Liver (tissue), 9 donors: ENCODE measurements around the gene TOMM20. TPM values are rescaled to one million over a fixed set of nuclear protein-coding genes. Genes with fewer than 3 reads are reported as not detected.

Source experiments
- DNase-seq: peaks from one replicate; pipeline ENCODE4 v3.0.0-alpha.2; 2017; ENCODE audit warnings: low spot score
- H3K27ac ChIP-seq, 2 donors: one replicate each; pipeline ENCODE4 v1.7.0; 2013; ENCODE audit warnings: inconsistent platforms in 2 of 2, low read length in 2 of 2, control low read depth in 1 of 2, low read depth in 1 of 2, mild to moderate bottlenecking in 1 of 2
- H3K27me3 ChIP-seq, 4 donors: one replicate each; pipeline versions ENCODE4 v1.6.1 to v1.7.0; 2013; ENCODE audit warnings: low read length in 3 of 4, inconsistent platforms in 1 of 4, mild to moderate bottlenecking in 1 of 4, moderate library complexity in 1 of 4; ENCODE audit not compliant: control insufficient read depth in 4 of 4, insufficient read depth in 4 of 4
- H3K36me3 ChIP-seq, 4 donors: one replicate each; pipeline versions ENCODE4 v1.6.1 to v1.7.0; 2013; ENCODE audit warnings: low read length in 3 of 4, mild to moderate bottlenecking in 3 of 4, low read depth in 1 of 4, moderate library complexity in 1 of 4; ENCODE audit not compliant: control insufficient read depth in 4 of 4, insufficient read depth in 3 of 4
- H3K4me1 ChIP-seq, 4 donors: one replicate each; pipeline versions ENCODE4 v1.6.1 to v1.7.0; 2013; ENCODE audit warnings: low read length in 3 of 4, mild to moderate bottlenecking in 3 of 4, moderate library complexity in 1 of 4; ENCODE audit not compliant: control insufficient read depth in 4 of 4, insufficient read depth in 4 of 4
- H3K4me3 ChIP-seq, 3 donors: one replicate each; pipeline versions ENCODE4 v1.6.1 to v1.7.0; 2013; ENCODE audit warnings: low read length in 3 of 3, control low read depth in 1 of 3, low read depth in 1 of 3, mild to moderate bottlenecking in 1 of 3
- H3K9ac ChIP-seq, 2 donors: one replicate each; pipeline ENCODE4 v1.7.0; 2013; ENCODE audit warnings: low read length in 2 of 2, mild to moderate bottlenecking in 2 of 2, moderate library complexity in 2 of 2, control low read depth in 1 of 2, low read depth in 1 of 2
- H3K9me3 ChIP-seq, 4 donors: one replicate each; pipeline versions ENCODE4 v1.6.1 to v1.7.0; 2013; ENCODE audit warnings: low read length in 3 of 4; ENCODE audit not compliant: control insufficient read depth in 4 of 4
- ATF3 ChIP-seq: IDR thresholded peaks from 2 replicates; pipeline ENCODE4 v1.6.1; 2016; ENCODE audit warnings: antibody characterized with exemption
- CTCF ChIP-seq: fragments of 150-350 bp; IDR thresholded peaks from 2 replicates; pipeline ENCODE4 v1.5.1; 2017; ENCODE audit warnings: improper control_type of control experiment, low read depth, low read length; ENCODE audit not compliant: missing input control
- EGR1 ChIP-seq, 2 donors: IDR thresholded peaks; 2 replicates each; pipeline ENCODE4 v1.6.1; 2016 to 2018; ENCODE audit warnings: antibody characterized with exemption in 2 of 2, low read depth in 2 of 2
- FOXA2 ChIP-seq: IDR thresholded peaks from 2 replicates; pipeline ENCODE4 v1.6.1; 2016; ENCODE audit warnings: antibody characterized with exemption
- HNF4A ChIP-seq, 2 donors: conservative IDR thresholded peaks; 2 replicates each; pipeline ENCODE4 v1.6.1; 2016; ENCODE audit warnings: antibody characterized with exemption in 2 of 2, mild to moderate bottlenecking in 2 of 2
- HNF4G ChIP-seq: IDR thresholded peaks from 2 replicates; pipeline ENCODE4 v1.6.1; 2016; ENCODE audit warnings: antibody characterized with exemption
- JUND ChIP-seq, 2 donors: IDR thresholded peaks; 2 replicates each; pipeline ENCODE4 v1.6.1; 2016; ENCODE audit warnings: antibody characterized with exemption in 2 of 2
- MAX ChIP-seq: IDR thresholded peaks from 2 replicates; pipeline ENCODE4 v1.6.1; 2016; ENCODE audit warnings: antibody characterized with exemption
- NR2F2 ChIP-seq: IDR thresholded peaks from 2 replicates; pipeline ENCODE4 v1.6.1; 2016; ENCODE audit warnings: antibody characterized with exemption
- REST ChIP-seq: IDR thresholded peaks from 2 replicates; pipeline ENCODE4 v1.6.1; 2016; ENCODE audit warnings: antibody characterized with exemption, mild to moderate bottlenecking
- RXRA ChIP-seq, 2 donors: IDR thresholded peaks; 2 replicates each; pipeline ENCODE4 v1.6.1; 2017 to 2018; ENCODE audit warnings: antibody characterized with exemption in 2 of 2, mild to moderate bottlenecking in 1 of 2
- SP1 ChIP-seq: IDR thresholded peaks from 2 replicates; pipeline ENCODE4 v1.6.1; 2018; ENCODE audit warnings: antibody characterized with exemption, mild to moderate bottlenecking
- TAF1 ChIP-seq: conservative IDR thresholded peaks from 2 replicates; pipeline ENCODE4 v1.6.1; 2016; ENCODE audit warnings: antibody characterized with exemption, mild to moderate bottlenecking
- ZBTB33 ChIP-seq: IDR thresholded peaks from 2 replicates; pipeline ENCODE4 v1.6.1; 2016; ENCODE audit warnings: antibody characterized with exemption
- WGBS: extraction: QIAGEN DNeasy Blood & Tissue Kit; methylation state at CpG from one replicate; pipeline ENCODE4 v1.1.7; 2013; 5-methylcytosine and 5-hydroxymethylcytosine counted together
- polyA plus RNA-seq, 2 donors: library from polyadenylated mRNA; stranded (reverse) in 1 of 2; unstranded in 1 of 2; fragments of 200-250 nt in 1 of 2; fragments of >200 nt in 1 of 2; fragmentation: Nextera tagmentation in 1 of 2; extraction: Ambion mirVana in 1 of 2; gene quantifications; one replicate each; pipeline versions ENCODE4 v1.2.1 to v1.2.3, GENCODE V29; 2013 to 2015
- total RNA-seq, 2 donors: library from RNA; depleted of rRNA; stranded (reverse); fragments of >200 nt; gene quantifications; one replicate each; pipeline ENCODE4 v1.2.3, GENCODE V29; 2014
- donor health status: healthy.
- donor health status: healthy.
- donor health status: healthy.
- donor health status: healthy.
- donor health status: healthy.

TOMM20 gene
- total and polyA plus RNA-seq, 4 donors: 33.4 to 74.4 (median 39.1) TPM

GRCh38 chr1:235156265-235156664 lies 27.6 kb upstream of the TOMM20 start (continued):
- no peak for TF ChIP-seq CTCF

- TF ChIP-seq HNF4A (conservative IDR thresholded peaks at IDR 0.05) (no peak), MAX (no peak), TAF1 (no peak), REST (no peak), EGR1 (IDR thresholded peaks at IDR 0.05; ENCODE audit: low read depth in 2 of 2) (no peak), RXRA (IDR thresholded peaks at IDR 0.05) (no peak), NR2F2 (no peak), ZBTB33 (no peak), SP1 (no peak), JUND (IDR thresholded peaks at IDR 0.05) (no peak), ATF3 (no peak)
- H3K36me3 ChIP-seq: peaks cover 3 to 53% (median 43%) of the 10 kb centered on the region in 4 donors
- no peaks in the 10 kb centered on the region for H3K4me1 ChIP-seq
- H3K27ac ChIP-seq: no peak overlapping the region
- DNase-seq: no peak
- no peak overlapping the region for H3K4me3 ChIP-seq
- no peaks in the 10 kb centered on the region for H3K27me3 ChIP-seq
- no peaks in the 10 kb centered on the region for H3K9me3 ChIP-seq
- no peak overlapping the region for H3K9ac ChIP-seq
These were observed 23.6 kb upstream of the TOMM20 start for GRCh38 chr1:235152235-235152634.

GRCh38 chr1:235151033-235151432 lies 22.4 kb upstream of the TOMM20 start:
- Histone ChIP-seq H3K4me3 (no peak overlapping the region), H3K9me3 (no peaks in the 10 kb centered on the region), H3K9ac (no peak overlapping the region), H3K27me3 (no peaks in the 10 kb centered on the region), H3K4me1 (no peaks in the 10 kb centered on the region), H3K36me3 (peaks cover 5 to 50% (median 40%) of the 10 kb centered on the region in 4 donors), H3K27ac (no peak overlapping the region)
- 90% methylated on average over 2 of the region's 2 CpGs for WGBS
- no peak for TF ChIP-seq TAF1
- no peak for TF ChIP-seq JUND (IDR thresholded peaks at IDR 0.05)
- no peak for TF ChIP-seq ZBTB33
- no peak for TF ChIP-seq HNF4G
- no peak for TF ChIP-seq HNF4A (conservative IDR thresholded peaks at IDR 0.05)
- TF ChIP-seq FOXA2: no peak
- no peak for TF ChIP-seq MAX
- DNase-seq: no peak
